Stimulated activated memory B cell treated with anti-CD40 and anti-IgM and Interleukin-4, amounts not matched to agents 10 μg/mL and 1 μg/mL and 100 μg/mL, for 72 hours (primary cell): Measurements from ENCODE around the gene TRIM32.

Source experiments
- ATAC-seq: fragments of 150-1000 bp; cut with Tn5 transposase; 2 replicates; pipeline ENCODE4 v1.10.0; 2021
- H3K27ac Mint-ChIP-seq: one replicate; pipeline ENCODE4 v1.8.0; 2022; ENCODE audit warnings: mild to moderate bottlenecking, mixed read lengths
- H3K27me3 Mint-ChIP-seq: one replicate; pipeline ENCODE4 v1.8.0; 2022; ENCODE audit warnings: mixed read lengths
- H3K36me3 Mint-ChIP-seq: one replicate; pipeline ENCODE4 v1.8.0; 2022; ENCODE audit warnings: mixed read lengths
- H3K4me1 Mint-ChIP-seq: one replicate; pipeline ENCODE4 v1.8.0; 2022; ENCODE audit warnings: mixed read lengths
- H3K4me3 Mint-ChIP-seq: one replicate; pipeline ENCODE4 v1.8.0; 2022; ENCODE audit warnings: mild to moderate bottlenecking, moderate library complexity, mixed read lengths
- H3K9me3 Mint-ChIP-seq: one replicate; pipeline ENCODE4 v1.8.0; 2022; ENCODE audit warnings: mixed read lengths

TRIM32 gene

DNA sequence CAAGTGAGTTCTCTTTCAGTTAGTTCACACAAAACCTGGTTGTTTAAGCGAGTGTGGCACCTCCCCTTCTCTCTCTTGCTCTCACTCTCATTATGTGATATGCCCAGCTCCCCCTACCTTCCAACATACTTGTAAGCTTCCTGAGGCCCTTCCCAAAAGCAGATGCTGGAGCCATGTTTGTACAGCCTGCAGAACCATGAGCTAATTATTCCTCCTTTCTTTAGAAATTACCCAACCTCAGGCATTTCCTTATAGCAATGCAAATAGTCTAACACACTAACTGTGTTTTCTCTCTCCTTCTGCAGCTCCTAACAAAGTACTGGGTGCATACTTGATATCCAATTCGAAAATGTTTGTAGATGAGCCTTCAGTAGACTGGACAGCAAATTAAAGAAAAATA, 62.7 kb downstream of the TRIM32 start:
- Mint-ChIP-seq H3K36me3 (no peaks in the 10 kb centered on the region), H3K9me3 (no peaks in the 10 kb centered on the region), H3K4me3 (no peak overlapping the region), H3K4me1 (peaks cover 6% of the 10 kb centered on the region), H3K27me3 (peaks cover 13% of the 10 kb centered on the region), H3K27ac (no peak overlapping the region)
- no peak for ATAC-seq

- no peak overlapping the region for H3K4me3 Mint-ChIP-seq
- no peak overlapping the region for H3K27ac Mint-ChIP-seq
- no peak for ATAC-seq
- H3K4me1 Mint-ChIP-seq = peaks cover 6% of the 10 kb centered on the region
- H3K9me3 Mint-ChIP-seq = peaks cover under 1% of the 10 kb centered on the region
- H3K27me3 Mint-ChIP-seq = peaks cover 13% of the 10 kb centered on the region
- no peaks in the 10 kb centered on the region for H3K36me3 Mint-ChIP-seq
Observed at GRCh38 chr9:116750510-116750909, 63.4 kb downstream of the TRIM32 start.
